Epidermal melanocyte (primary cell): ENCODE measurements around the gene CST3.

Source experiments
- DNase-seq: peaks from one replicate; pipeline ENCODE4 v3.0.0; 2011; ENCODE audit warnings: low spot score; ENCODE audit not compliant: insufficient read length

The CST3 gene

GRCh38 chr20:23602699-23603098 lies 35.1 kb downstream of the CST3 start:
- DNase-seq = no peak

GRCh38 chr20:23602241-23602640 lies 35.5 kb downstream of the CST3 start:
- DNase-seq = no peak

- no peak for DNase-seq
These were observed 36.0 kb downstream of the CST3 start for GRCh38 chr20:23601715-23602114.

- no peak for DNase-seq
These were observed 39.3 kb downstream of the CST3 start for GRCh38 chr20:23598481-23598880.

- DNase-seq = no peak
These were observed 41.0 kb downstream of the CST3 start for GRCh38 chr20:23596579-23597250.

- DNase-seq = no peak
These were observed 41.8 kb downstream of the CST3 start for GRCh38 chr20:23595941-23596340.

- no peak for DNase-seq
These were observed 49.0 kb downstream of the CST3 start for GRCh38 chr20:23588434-23589403.

- DNase-seq = no peak
These were observed 50.1 kb downstream of the CST3 start for GRCh38 chr20:23587631-23588030.

- DNase-seq = no peak
These were observed 50.8 kb downstream of the CST3 start for GRCh38 chr20:23586735-23587525.

GRCh38 chr20:23585808-23586734 lies 51.7 kb downstream of the CST3 start:
- DNase-seq = no peak

- no peak for DNase-seq
These were observed 52.3 kb downstream of the CST3 start for GRCh38 chr20:23585449-23585807.

- DNase-seq = no peak
These were observed 53.1 kb downstream of the CST3 start for GRCh38 chr20:23584434-23585199.
